Progenitor cell of endocrine pancreas (in vitro differentiated cells): ENCODE data around the gene CSMD2. TPM values are rescaled to one million over a fixed set of nuclear protein-coding genes. Genes with fewer than 3 reads are reported as not detected.

Experiments used
- DNase-seq: peaks from one replicate; pipeline ENCODE4 v3.0.0; 2021; ENCODE audit warnings: low spot score; ENCODE audit not compliant: unreplicated experiment
- H3K27ac Mint-ChIP-seq: 2 replicates; pipeline ENCODE4 v1.8.0; 2021; ENCODE audit warnings: mild to moderate bottlenecking, moderate library complexity, mixed read lengths
- H3K27me3 Mint-ChIP-seq: 2 replicates; pipeline ENCODE4 v1.8.0; 2021; ENCODE audit warnings: mixed read lengths
- H3K36me3 Mint-ChIP-seq: 2 replicates; pipeline ENCODE4 v1.8.0; 2022; ENCODE audit warnings: mixed read lengths; ENCODE audit not compliant: insufficient read depth
- H3K4me1 Mint-ChIP-seq: 2 replicates; pipeline ENCODE4 v1.8.0; 2021; ENCODE audit warnings: low read depth, mixed read lengths
- H3K4me3 Mint-ChIP-seq: 2 replicates; pipeline ENCODE4 v1.8.0; 2021; ENCODE audit warnings: low read depth, mild to moderate bottlenecking, moderate library complexity, mixed read lengths
- H3K9me3 Mint-ChIP-seq: 2 replicates; pipeline ENCODE4 v1.8.0; 2021; ENCODE audit warnings: low read depth, mixed read lengths
- total RNA-seq: library from RNA; stranded (reverse); gene quantifications from 2 replicates; pipeline ENCODE4 v1.2.1, GENCODE V29; 2021
- TF ChIP-seq, protein P1 (sequence below): fragments of 200-600 bp; sonication (generic); IDR thresholded peaks from one replicate; pipeline ENCODE4 v1.5.0; 2021; ENCODE audit warnings: antibody characterized with exemption, mild to moderate bottlenecking; ENCODE audit not compliant: unreplicated experiment

Gene CSMD2
- total RNA-seq, 1 donor from 2014 or later: 0.38 TPM

GRCh38 chr1:34013958-34014737 lies 150.9 kb downstream of the CSMD2 start:
- H3K27ac Mint-ChIP-seq: no peak overlapping the region
- H3K36me3 Mint-ChIP-seq: no peaks in the 10 kb centered on the region
- peak; percentile 36 for DNase-seq
- H3K9me3 Mint-ChIP-seq: no peaks in the 10 kb centered on the region
- peaks cover 5% of the 10 kb centered on the region for H3K4me1 Mint-ChIP-seq
- H3K4me3 Mint-ChIP-seq: no peak overlapping the region
- H3K27me3 Mint-ChIP-seq: peaks cover 15% of the 10 kb centered on the region
- TF ChIP-seq, protein P1, sequence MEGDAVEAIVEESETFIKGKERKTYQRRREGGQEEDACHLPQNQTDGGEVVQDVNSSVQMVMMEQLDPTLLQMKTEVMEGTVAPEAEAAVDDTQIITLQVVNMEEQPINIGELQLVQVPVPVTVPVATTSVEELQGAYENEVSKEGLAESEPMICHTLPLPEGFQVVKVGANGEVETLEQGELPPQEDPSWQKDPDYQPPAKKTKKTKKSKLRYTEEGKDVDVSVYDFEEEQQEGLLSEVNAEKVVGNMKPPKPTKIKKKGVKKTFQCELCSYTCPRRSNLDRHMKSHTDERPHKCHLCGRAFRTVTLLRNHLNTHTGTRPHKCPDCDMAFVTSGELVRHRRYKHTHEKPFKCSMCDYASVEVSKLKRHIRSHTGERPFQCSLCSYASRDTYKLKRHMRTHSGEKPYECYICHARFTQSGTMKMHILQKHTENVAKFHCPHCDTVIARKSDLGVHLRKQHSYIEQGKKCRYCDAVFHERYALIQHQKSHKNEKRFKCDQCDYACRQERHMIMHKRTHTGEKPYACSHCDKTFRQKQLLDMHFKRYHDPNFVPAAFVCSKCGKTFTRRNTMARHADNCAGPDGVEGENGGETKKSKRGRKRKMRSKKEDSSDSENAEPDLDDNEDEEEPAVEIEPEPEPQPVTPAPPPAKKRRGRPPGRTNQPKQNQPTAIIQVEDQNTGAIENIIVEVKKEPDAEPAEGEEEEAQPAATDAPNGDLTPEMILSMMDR: peak; percentile 73

DNA sequence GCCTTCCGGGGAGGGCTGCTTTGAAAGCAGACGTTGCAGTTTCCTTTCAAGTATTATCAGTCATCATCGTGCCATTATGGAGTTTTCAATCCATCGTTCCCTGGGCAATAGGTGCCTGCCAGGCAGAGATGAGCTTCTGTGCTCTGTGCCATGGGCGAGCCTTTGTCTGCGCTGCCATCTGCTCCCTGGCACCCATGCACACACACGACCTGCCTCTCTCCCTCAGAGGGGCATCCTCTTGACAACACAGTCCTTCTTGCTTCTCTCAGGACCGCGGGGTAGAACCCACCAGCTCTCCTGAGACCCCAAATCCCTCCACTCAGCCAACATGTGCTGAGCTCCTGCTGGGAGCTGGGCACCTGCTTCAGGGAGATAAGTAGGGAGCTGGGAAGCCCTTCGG lies 151.9 kb downstream of the CSMD2 start:
- TF ChIP-seq, protein P1: no peak
- H3K27ac Mint-ChIP-seq: no peak overlapping the region
- peaks cover 15% of the 10 kb centered on the region for H3K27me3 Mint-ChIP-seq
- H3K36me3 Mint-ChIP-seq: no peaks in the 10 kb centered on the region
- no peak for DNase-seq
- H3K4me3 Mint-ChIP-seq: no peak overlapping the region
- peaks cover 3% of the 10 kb centered on the region for H3K4me1 Mint-ChIP-seq
- H3K9me3 Mint-ChIP-seq: no peaks in the 10 kb centered on the region

DNA sequence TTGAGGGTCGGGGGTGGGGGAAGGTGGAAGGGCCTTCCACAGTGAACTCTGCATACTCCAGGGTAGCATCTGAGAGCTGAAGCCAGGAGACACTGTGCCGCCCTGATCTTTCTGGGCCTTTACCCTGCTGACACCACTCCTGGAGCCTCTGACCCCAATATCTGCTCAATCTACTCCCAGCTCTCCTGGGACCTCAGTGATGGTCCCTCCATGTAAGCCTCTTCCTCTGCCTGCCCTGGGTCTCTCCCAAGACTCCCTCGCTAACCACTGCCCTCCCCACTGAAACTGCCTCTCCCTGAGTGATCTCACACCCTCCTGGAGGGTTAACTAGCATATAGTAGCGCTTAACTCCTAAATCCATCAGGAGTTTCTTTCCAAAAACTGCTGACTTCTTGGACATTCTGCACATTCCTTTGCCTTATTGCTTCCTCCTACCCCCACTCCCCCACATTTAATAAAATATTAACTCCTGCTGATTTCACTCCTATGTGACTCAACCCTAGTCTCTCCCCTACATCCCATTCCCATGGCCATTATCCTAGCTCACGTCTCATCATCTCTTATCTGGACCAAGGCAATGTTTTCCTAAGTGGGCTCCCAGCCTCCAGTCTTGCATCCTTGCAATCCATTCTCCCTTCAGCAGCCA lies 155.6 kb downstream of the CSMD2 start:
- peaks cover 15% of the 10 kb centered on the region for H3K27me3 Mint-ChIP-seq
- H3K36me3 Mint-ChIP-seq: no peaks in the 10 kb centered on the region
- no peak overlapping the region for H3K27ac Mint-ChIP-seq
- DNase-seq: no peak
- no peaks in the 10 kb centered on the region for H3K9me3 Mint-ChIP-seq
- TF ChIP-seq, protein P1: no peak
- H3K4me1 Mint-ChIP-seq: peaks cover 3% of the 10 kb centered on the region
- no peak overlapping the region for H3K4me3 Mint-ChIP-seq

- Mint-ChIP-seq H3K27me3 (peaks cover 8% of the 10 kb centered on the region), H3K36me3 (no peaks in the 10 kb centered on the region), H3K9me3 (no peaks in the 10 kb centered on the region), H3K4me1 (peaks cover 3% of the 10 kb centered on the region), H3K27ac (no peak overlapping the region), H3K4me3 (no peak overlapping the region)
- DNase-seq: no peak
- TF ChIP-seq, protein P1: no peak
These were observed 157.3 kb downstream of the CSMD2 start for GRCh38 chr1:34007760-34008159.

- Mint-ChIP-seq H3K4me1 (peaks cover 3% of the 10 kb centered on the region), H3K27me3 (peaks cover 9% of the 10 kb centered on the region), H3K27ac (no peak overlapping the region), H3K9me3 (no peaks in the 10 kb centered on the region), H3K36me3 (no peaks in the 10 kb centered on the region), H3K4me3 (no peak overlapping the region)
- DNase-seq: no peak
- TF ChIP-seq, protein P1: no peak
These were observed 159.7 kb downstream of the CSMD2 start for GRCh38 chr1:34005309-34005708.
